Measurements from ENCODE around the gene POU2F3. TPM values are rescaled to one million over a fixed set of nuclear protein-coding genes. Genes with fewer than 3 reads are reported as not detected.

Gene POU2F3
- 4.6 TPM for total RNA-seq
- long read RNA-seq, partial matches to known transcripts, result 1 of 9 reads
- long read RNA-seq, other reads (novel, unspliced or antisense), result 3 of 9 reads

DNA sequence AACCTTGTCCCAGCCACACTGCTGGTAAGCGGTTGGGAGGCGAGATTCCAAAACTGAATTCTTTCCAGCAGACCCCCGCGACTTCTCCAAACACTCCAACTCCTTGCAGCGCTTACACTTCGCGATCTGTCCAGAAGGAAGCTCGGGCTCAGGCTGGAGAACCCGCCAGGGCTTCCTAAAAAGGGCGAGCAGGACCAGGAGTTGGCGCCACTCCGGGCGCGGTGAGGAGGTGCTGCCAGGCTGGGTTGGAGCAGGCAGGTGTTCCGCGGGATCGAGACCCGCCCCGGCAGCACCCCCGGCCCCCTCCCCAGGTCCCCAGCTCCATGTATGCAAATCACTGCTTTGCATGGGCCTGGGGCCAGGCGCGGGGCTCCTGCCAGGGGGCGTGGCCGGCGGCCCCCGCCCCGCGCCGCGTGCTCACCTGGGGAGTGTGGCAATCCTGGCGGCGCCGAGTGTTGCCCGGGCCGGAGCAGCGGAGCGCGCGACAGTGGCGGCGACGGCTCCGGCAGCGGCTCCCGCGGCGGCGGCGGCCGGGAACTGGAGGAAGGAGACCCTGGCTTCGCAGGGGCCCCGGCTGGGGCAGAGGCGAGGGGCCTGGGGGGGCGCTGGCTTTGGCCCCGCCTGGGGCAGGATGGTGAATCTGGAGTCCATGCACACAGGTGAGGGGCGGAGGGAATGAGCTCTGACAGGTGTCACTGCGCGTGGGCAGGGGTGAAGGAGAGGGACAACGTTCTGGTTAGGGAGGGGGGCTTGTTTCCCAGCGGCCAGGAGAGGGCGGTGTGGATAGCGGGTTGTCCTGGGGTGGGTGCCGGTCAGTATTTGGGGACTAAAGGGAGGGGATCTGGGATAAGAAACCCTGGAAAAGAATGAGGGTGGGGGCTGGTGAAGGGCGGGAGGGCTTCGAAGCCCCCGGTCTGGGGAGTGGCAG is at the start of gene POU2F3:
Gene POU2F3 (plus strand): TSS at position 428 of the 928 bp plus-strand sequence. CDS start 204 bp downstream, at position 632.
- H3K9me3 ChIP-seq, result no peaks in the 10 kb centered on the region
- H3K4me1 ChIP-seq, result peaks cover 7% of the 10 kb centered on the region
- H3K27me3 ChIP-seq (ENCODE audit: low read depth), result peaks cover 46% of the 10 kb centered on the region
- no peak within 1 kb of the TSS for H3K27ac ChIP-seq
- ATAC-seq (peak; percentile 70 to 76), DNase-seq (peak; percentile 65)
- TF ChIP-seq, protein P1, sequence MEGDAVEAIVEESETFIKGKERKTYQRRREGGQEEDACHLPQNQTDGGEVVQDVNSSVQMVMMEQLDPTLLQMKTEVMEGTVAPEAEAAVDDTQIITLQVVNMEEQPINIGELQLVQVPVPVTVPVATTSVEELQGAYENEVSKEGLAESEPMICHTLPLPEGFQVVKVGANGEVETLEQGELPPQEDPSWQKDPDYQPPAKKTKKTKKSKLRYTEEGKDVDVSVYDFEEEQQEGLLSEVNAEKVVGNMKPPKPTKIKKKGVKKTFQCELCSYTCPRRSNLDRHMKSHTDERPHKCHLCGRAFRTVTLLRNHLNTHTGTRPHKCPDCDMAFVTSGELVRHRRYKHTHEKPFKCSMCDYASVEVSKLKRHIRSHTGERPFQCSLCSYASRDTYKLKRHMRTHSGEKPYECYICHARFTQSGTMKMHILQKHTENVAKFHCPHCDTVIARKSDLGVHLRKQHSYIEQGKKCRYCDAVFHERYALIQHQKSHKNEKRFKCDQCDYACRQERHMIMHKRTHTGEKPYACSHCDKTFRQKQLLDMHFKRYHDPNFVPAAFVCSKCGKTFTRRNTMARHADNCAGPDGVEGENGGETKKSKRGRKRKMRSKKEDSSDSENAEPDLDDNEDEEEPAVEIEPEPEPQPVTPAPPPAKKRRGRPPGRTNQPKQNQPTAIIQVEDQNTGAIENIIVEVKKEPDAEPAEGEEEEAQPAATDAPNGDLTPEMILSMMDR (IDR thresholded peaks at IDR 0.05), result no peak
- H3K36me3 ChIP-seq, result no peaks in the 10 kb centered on the region
- peak within 1 kb of the TSS; percentile 36 for H3K4me3 ChIP-seq
- intact Hi-C loops (cut with DNase I), result loop anchor here (10.0 kb wide), 1 partner anchor 65 kb away; no protein-coding TSS in a partner anchor

DNA sequence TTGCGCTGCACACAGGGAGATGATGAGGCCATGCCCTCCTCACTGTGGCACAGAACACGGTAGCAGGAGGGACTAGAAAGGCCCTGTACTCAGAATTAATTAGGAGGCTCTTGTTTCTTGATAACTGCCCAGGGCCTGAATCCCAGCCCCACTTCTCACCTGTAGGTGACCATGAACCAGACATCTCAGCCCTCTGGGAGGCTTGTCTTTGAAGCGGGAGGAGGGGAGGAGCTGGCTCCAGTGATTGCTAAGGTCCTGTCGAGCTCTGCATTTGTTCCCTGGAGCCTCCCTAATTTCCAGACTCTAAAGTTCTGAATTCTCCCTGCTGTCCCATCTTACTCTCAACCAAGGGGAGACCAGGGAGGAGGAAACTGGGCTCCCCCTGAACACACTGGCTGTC is 48.9 kb upstream of the POU2F3 start:
- Histone ChIP-seq H3K27ac (no peak overlapping the region), H3K27me3 (ENCODE audit: low read depth) (no peaks in the 10 kb centered on the region), H3K4me3 (no peak overlapping the region), H3K9me3 (no peaks in the 10 kb centered on the region), H3K4me1 (peaks cover 5% of the 10 kb centered on the region), H3K36me3 (no peaks in the 10 kb centered on the region)
- ATAC-seq, result no peak
- DNase-seq, result no peak
- intact Hi-C loops (cut with DNase I), result no loop called here
- TF ChIP-seq, protein P1 (IDR thresholded peaks at IDR 0.05), result no peak

DNA sequence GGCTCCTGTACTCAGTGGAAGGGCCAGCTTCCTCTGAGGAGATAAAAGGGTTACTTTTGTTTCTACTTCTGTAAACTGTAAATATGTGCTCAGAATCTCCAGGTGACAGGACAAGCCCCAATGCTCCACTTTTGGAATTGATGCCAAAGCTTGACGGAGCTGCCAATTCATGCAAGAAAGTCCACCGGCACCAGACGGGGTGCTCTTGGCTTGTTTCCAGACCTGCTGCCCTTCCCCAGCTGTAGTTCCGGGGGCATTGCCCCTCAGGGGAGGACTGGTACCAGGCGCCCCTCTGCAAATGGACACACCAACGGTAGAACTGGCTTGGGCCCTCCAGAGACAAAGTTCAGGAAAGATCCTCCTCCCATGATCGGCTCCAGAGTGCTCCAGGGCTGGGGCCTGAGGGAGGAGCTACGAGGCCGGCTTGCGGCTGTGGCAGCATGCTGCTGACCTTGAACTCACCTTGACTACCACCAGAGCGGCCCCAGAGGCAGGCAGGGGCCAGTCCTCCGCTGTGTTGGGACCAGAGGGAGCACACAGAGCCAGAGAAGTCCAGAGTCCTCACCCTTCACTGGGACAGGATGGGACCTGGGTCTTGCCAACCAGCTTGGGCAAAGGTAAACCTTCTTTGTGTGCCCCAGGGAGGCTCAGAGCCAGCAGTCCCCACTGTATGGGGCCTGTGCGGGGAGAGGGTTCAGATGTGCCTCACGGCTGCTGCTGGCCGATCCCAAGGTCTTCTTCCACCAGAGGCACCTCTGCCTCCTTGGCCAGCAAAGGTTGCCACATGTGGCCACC is 46.9 kb upstream of the POU2F3 start:
- peak in 1 of 2 donors; percentile 14 for ATAC-seq
- H3K27me3 ChIP-seq (ENCODE audit: low read depth), result no peaks in the 10 kb centered on the region
- no peak overlapping the region for H3K4me3 ChIP-seq
- no peaks in the 10 kb centered on the region for H3K9me3 ChIP-seq
- H3K4me1 ChIP-seq, result no peaks in the 10 kb centered on the region
- intact Hi-C loops (cut with DNase I), result no loop called here
- no peaks in the 10 kb centered on the region for H3K36me3 ChIP-seq
- TF ChIP-seq, protein P1 (IDR thresholded peaks at IDR 0.05), result no peak
- no peak overlapping the region for H3K27ac ChIP-seq
- DNase-seq, result no peak

DNA sequence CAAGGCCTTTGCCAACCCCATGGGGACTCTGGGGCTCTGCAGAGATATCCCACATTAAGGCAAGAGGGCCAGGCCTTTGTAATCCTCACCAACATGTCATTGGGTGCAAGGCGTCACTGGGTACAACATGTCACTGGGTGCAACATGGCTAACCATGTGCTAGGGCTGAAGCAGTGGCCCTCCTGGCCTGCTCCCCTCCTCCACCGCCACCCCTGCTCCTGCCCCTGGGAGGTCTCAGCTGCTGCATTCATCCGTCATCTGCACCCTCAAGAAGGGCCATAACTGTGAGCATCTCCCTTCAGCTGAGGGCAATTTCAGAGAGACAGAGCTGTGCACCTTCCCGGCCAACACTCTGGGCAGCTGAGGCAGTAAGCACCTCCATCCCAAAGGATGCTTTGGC is 45.8 kb upstream of the POU2F3 start:
- intact Hi-C loops (cut with DNase I), result no loop called here
- Histone ChIP-seq H3K27me3 (ENCODE audit: low read depth) (no peaks in the 10 kb centered on the region), H3K36me3 (no peaks in the 10 kb centered on the region), H3K27ac (no peak overlapping the region), H3K4me3 (no peak overlapping the region), H3K9me3 (no peaks in the 10 kb centered on the region), H3K4me1 (no peaks in the 10 kb centered on the region)
- TF ChIP-seq, protein P1 (IDR thresholded peaks at IDR 0.05), result no peak
- no peak for DNase-seq
- ATAC-seq, result no peak

DNA sequence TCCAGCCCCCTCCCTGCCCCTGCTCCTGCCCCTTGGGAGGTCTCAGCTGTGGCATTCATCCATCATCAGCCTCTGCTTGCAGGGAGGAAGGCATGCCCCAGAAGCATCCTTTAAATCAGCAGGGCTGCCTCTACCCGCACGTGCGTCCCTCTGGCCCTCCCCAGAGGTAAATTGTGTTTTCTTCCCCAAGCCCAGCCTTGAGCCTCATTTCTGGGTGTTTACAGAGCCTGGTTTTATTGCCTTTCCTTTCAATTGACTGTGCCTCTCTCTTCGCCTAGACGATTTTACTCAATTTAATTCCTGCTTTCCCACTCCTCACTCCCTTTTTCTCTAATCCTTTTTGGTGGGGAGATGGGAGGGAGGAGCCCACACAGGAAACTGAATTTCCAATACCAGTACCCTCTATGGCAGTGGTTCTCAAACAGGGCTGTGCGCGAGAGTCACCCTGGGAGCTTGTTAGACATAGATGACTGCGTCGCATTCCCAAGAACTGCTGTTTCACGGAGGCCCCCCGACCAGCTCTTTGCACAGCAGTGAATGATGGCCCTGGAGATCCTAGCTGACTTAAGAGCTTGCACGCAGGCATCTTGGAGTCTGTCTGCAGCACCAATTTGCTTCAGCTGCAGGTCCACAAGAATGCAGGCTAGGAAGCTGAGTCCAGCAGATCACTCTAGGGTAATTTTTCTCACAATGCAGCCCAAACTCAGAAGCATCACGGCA is 44.2 kb upstream of the POU2F3 start:
- TF ChIP-seq, protein P1 (IDR thresholded peaks at IDR 0.05), result no peak
- no peaks in the 10 kb centered on the region for H3K36me3 ChIP-seq
- H3K4me3 ChIP-seq, result no peak overlapping the region
- intact Hi-C loops (cut with DNase I), result no loop called here
- no peak overlapping the region for H3K27ac ChIP-seq
- no peaks in the 10 kb centered on the region for H3K9me3 ChIP-seq
- DNase-seq (no peak), ATAC-seq (no peak)
- H3K27me3 ChIP-seq (ENCODE audit: low read depth), result peaks cover 2% of the 10 kb centered on the region
- H3K4me1 ChIP-seq, result no peaks in the 10 kb centered on the region
